Parathyroid adenoma (tissue), 2 donors: ENCODE measurements around the gene ALG2.

ENCODE experiments used
- H2AFZ ChIP-seq: fragments of 300-600 bp; sonication (generic); one replicate; pipeline ENCODE4 v1.7.0; 2017; ENCODE audit warnings: antibody characterized with exemption, mild to moderate bottlenecking
- H3K27ac ChIP-seq: fragments of 300-600 bp; sonication (generic); one replicate; pipeline ENCODE4 v1.7.0; 2017
- H3K27me3 ChIP-seq: fragments of 300-600 bp; sonication (generic); one replicate; pipeline ENCODE4 v1.7.0; 2017; ENCODE audit warnings: low read length; ENCODE audit not compliant: control insufficient read depth, insufficient read depth
- H3K36me3 ChIP-seq: fragments of 300-600 bp; sonication (generic); one replicate; pipeline ENCODE4 v1.7.0; 2017; ENCODE audit warnings: low read length; ENCODE audit not compliant: control insufficient read depth, insufficient read depth
- H3K4me1 ChIP-seq: fragments of 300-600 bp; sonication (generic); one replicate; pipeline ENCODE4 v1.7.0; 2017; ENCODE audit warnings: control low read depth
- H3K4me2 ChIP-seq: fragments of 300-600 bp; sonication (generic); one replicate; pipeline ENCODE4 v1.7.0; 2017; ENCODE audit warnings: low read length
- H3K4me3 ChIP-seq: fragments of 300-600 bp; sonication (generic); one replicate; pipeline ENCODE4 v1.7.0; 2017; ENCODE audit warnings: low read depth, low read length
- H3K79me2 ChIP-seq: fragments of 300-600 bp; sonication (generic); one replicate; pipeline ENCODE4 v1.7.0; 2017; ENCODE audit warnings: control low read depth
- H3K9ac ChIP-seq: fragments of 300-600 bp; sonication (generic); one replicate; pipeline ENCODE4 v1.7.0; 2017; ENCODE audit warnings: mild to moderate bottlenecking
- H3K9me3 ChIP-seq: fragments of 300-600 bp; sonication (generic); one replicate; pipeline ENCODE4 v1.7.0; 2017; ENCODE audit warnings: low read length; ENCODE audit not compliant: control insufficient read depth
- CTCF ChIP-seq: fragments of 300-600 bp; sonication (generic); IDR thresholded peaks from one replicate; pipeline ENCODE4 v1.7.0; 2017; ENCODE audit warnings: antibody characterized with exemption, mild to moderate bottlenecking
- donor health status: primary hyperparathyroidism.

The ALG2 gene

GRCh38 chr9:99182356-99182755, 39.4 kb downstream of the ALG2 start:
- H3K4me3 ChIP-seq, result no peak overlapping the region
- H3K36me3 ChIP-seq, result no peaks in the 10 kb centered on the region
- H3K9me3 ChIP-seq, result no peaks in the 10 kb centered on the region
- no peak overlapping the region for H3K27ac ChIP-seq
- no peak overlapping the region for H3K9ac ChIP-seq
- H3K27me3 ChIP-seq, result no peaks in the 10 kb centered on the region
- TF ChIP-seq CTCF, result no peak
- no peak overlapping the region for H2AFZ ChIP-seq
- H3K4me1 ChIP-seq, result no peaks in the 10 kb centered on the region
- no peaks in the 10 kb centered on the region for H3K79me2 ChIP-seq
- H3K4me2 ChIP-seq, result no peak overlapping the region

DNA sequence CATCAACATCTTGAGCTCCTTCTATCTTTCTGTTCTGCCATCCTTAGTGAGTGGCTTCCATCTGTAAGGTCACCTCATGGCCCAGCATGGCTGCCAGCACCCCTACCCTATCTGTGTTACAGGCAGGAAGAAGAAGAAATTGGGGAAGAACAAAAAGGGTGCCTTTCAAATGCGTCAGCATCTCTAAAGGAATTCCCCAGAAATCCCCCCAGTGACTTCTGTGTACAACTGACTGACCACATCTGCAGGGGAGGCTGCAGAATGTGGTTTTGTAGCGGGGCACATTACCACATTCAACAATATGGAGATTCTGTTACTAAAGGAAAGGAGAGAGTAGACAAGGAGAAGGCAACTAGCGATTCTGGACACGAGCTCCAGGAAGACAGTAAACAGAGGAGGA, 40.1 kb downstream of the ALG2 start:
- Histone ChIP-seq H3K4me2 (no peak overlapping the region), H3K9me3 (no peaks in the 10 kb centered on the region), H3K4me1 (no peaks in the 10 kb centered on the region), H2AFZ (no peak overlapping the region), H3K79me2 (no peaks in the 10 kb centered on the region), H3K4me3 (no peak overlapping the region), H3K36me3 (no peaks in the 10 kb centered on the region), H3K9ac (no peak overlapping the region), H3K27ac (no peak overlapping the region), H3K27me3 (no peaks in the 10 kb centered on the region)
- no peak for TF ChIP-seq CTCF

DNA sequence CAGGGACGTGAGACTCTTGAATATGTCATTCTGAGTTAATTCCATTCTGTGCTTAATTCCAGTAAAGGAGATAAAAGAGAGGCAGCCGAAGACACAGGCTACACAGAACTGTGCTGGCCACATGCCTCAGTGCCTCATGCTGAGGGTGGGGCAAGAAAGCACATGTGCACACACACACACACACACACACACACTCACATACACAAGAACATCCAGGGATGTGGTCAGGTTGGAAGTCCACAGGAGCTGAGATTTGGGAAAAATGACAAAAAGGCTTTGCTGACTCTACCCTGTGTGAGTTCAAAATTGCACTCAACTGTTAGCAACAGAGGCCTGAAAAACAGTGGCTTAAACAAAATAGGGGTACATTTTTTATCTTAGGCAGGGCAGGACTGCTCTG, 40.5 kb downstream of the ALG2 start:
- H3K79me2 ChIP-seq, result no peaks in the 10 kb centered on the region
- no peaks in the 10 kb centered on the region for H3K4me1 ChIP-seq
- H3K27me3 ChIP-seq, result no peaks in the 10 kb centered on the region
- no peak overlapping the region for H3K9ac ChIP-seq
- no peak overlapping the region for H3K27ac ChIP-seq
- H3K36me3 ChIP-seq, result no peaks in the 10 kb centered on the region
- no peaks in the 10 kb centered on the region for H3K9me3 ChIP-seq
- no peak overlapping the region for H2AFZ ChIP-seq
- no peak overlapping the region for H3K4me2 ChIP-seq
- H3K4me3 ChIP-seq, result no peak overlapping the region
- TF ChIP-seq CTCF, result no peak

DNA sequence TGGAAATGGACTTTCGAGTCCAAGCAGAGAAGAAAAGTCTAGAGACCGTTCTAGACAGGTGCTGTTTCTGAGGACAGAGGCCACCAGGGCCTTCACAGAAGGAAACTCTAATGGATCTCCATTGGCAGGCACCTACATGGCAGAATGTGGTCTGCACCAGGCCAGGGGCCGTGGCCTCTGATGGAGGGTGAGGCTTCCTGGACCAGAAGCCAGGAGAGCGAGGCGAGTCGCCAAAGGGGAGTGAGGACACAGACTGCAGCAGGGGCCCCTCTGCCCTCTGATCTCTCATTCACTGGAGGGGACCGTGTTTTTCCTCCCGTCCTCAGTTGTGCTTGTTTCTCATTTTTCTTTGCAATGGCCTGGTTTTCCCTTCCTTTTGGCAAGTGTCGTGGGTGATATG, 41.1 kb downstream of the ALG2 start:
- Histone ChIP-seq H3K27me3 (no peaks in the 10 kb centered on the region), H3K9ac (no peak overlapping the region), H3K79me2 (no peaks in the 10 kb centered on the region), H3K4me2 (no peak overlapping the region), H3K4me1 (no peaks in the 10 kb centered on the region), H3K4me3 (no peak overlapping the region), H3K9me3 (no peaks in the 10 kb centered on the region), H3K36me3 (no peaks in the 10 kb centered on the region), H2AFZ (no peak overlapping the region), H3K27ac (no peak overlapping the region)
- no peak for TF ChIP-seq CTCF

GRCh38 chr9:99180199-99180598, 41.5 kb downstream of the ALG2 start:
- H3K27me3 ChIP-seq, result no peaks in the 10 kb centered on the region
- H3K9ac ChIP-seq, result no peak overlapping the region
- H3K4me1 ChIP-seq, result no peaks in the 10 kb centered on the region
- H3K9me3 ChIP-seq, result no peaks in the 10 kb centered on the region
- no peak overlapping the region for H3K4me2 ChIP-seq
- H3K36me3 ChIP-seq, result no peaks in the 10 kb centered on the region
- H3K27ac ChIP-seq, result no peak overlapping the region
- TF ChIP-seq CTCF, result no peak
- no peaks in the 10 kb centered on the region for H3K79me2 ChIP-seq
- no peak overlapping the region for H3K4me3 ChIP-seq
- H2AFZ ChIP-seq, result no peak overlapping the region
